ENCODE data around the gene HUNK.

Gene HUNK

DNA sequence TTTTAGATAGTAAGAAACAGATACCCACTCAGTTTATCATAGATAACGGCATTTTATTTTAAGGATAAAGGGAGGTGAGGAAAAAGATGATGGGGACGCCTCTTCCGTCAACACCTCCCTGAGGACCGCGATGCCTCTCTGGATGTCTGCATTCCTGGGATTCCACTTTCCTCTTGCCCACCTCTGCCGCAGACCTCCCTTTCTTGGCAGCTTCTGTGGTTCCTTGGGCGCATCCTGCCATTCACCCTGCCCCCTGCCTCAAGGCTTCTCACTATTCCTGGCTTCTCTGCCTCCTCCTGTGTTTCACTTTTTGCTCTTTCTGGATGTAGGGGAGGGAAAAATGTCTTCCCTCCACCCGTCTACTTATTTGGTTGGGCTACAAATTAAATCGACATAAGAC lies 19.9 kb downstream of the HUNK start:
- TF ChIP-seq Cebpa-rat (IDR thresholded peaks at IDR 0.05) = no peak
- no peak overlapping the region for H3K27ac ChIP-seq
- H3K9me3 ChIP-seq = peaks cover 2% of the 10 kb centered on the region; the same call in 1 of the 2 replicates
- H3K4me1 ChIP-seq = no peaks in the 10 kb centered on the region
- H3K4me3 ChIP-seq = no peak overlapping the region
- H4K20me1 ChIP-seq = no peaks in the 10 kb centered on the region
- peaks cover 10% of the 10 kb centered on the region for H3K36me3 ChIP-seq
- H3K27me3 ChIP-seq = no peaks in the 10 kb centered on the region
- no peak overlapping the region for H3K9ac ChIP-seq
- no peak overlapping the region for H3K4me2 ChIP-seq

DNA sequence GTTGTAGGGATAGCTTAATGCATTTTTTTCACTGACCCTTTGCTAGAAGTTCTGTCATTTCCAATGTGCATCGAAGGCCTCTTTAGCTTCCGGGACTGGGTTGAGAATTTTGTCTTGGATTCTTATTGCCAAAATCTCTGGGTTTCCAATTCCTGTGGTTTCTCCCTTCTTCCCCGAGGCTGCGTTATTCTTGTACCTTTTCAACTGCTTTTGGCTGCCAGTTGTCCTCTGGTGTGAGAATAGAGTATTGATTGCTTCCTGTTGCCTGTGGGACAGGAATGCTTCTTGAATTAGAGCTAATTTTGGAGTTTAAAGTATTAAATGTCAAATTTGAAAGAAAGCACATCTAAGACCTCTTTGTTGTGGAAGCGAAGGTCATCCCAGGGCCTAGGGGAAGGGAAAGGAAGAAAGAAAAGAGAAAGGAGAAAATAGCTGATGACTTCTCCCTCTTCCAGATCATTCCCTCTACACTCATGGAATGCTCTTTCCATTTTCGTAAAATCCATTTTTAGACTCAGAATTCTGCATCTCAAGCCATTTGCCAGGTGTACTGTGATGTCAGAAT lies 21.1 kb downstream of the HUNK start:
- no peak for TF ChIP-seq Cebpa-rat (IDR thresholded peaks at IDR 0.05)
- Histone ChIP-seq H3K27ac (no peak overlapping the region), H3K4me2 (no peak overlapping the region), H3K9ac (no peak overlapping the region), H3K27me3 (no peaks in the 10 kb centered on the region), H4K20me1 (no peaks in the 10 kb centered on the region), H3K4me1 (peaks cover 9% of the 10 kb centered on the region), H3K4me3 (no peak overlapping the region), H3K9me3 (peaks cover 2% of the 10 kb centered on the region; the same call in 1 of the 2 replicates), H3K36me3 (peaks cover 12% of the 10 kb centered on the region)

DNA sequence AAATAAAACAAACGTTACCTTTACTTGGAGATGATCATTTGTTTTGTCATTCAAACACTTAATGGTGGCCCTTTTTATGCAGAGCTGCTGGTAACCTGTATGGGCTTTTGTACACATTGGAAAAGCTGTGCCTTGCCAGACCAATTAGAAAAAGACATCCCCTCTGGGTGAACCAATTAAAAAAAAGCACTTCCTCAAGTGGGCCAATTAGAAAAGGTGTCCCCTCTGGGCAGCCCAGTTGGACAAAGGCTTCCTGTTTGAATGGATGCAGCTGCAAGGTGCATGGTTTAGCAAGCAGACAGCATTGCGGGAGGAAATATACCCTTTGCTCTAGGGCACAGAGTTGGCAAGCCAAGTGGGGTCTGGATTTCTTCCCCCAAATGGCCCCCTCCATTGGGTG lies 21.6 kb downstream of the HUNK start:
- Histone ChIP-seq H3K4me2 (no peak overlapping the region), H3K9me3 (peaks cover 2% of the 10 kb centered on the region; the same call in 1 of the 2 replicates), H4K20me1 (no peaks in the 10 kb centered on the region), H3K27me3 (no peaks in the 10 kb centered on the region), H3K27ac (no peak overlapping the region), H3K4me3 (no peak overlapping the region), H3K4me1 (peaks cover 15% of the 10 kb centered on the region), H3K36me3 (peaks cover 12% of the 10 kb centered on the region), H3K9ac (no peak overlapping the region)
- no peak for TF ChIP-seq Cebpa-rat (IDR thresholded peaks at IDR 0.05)

DNA sequence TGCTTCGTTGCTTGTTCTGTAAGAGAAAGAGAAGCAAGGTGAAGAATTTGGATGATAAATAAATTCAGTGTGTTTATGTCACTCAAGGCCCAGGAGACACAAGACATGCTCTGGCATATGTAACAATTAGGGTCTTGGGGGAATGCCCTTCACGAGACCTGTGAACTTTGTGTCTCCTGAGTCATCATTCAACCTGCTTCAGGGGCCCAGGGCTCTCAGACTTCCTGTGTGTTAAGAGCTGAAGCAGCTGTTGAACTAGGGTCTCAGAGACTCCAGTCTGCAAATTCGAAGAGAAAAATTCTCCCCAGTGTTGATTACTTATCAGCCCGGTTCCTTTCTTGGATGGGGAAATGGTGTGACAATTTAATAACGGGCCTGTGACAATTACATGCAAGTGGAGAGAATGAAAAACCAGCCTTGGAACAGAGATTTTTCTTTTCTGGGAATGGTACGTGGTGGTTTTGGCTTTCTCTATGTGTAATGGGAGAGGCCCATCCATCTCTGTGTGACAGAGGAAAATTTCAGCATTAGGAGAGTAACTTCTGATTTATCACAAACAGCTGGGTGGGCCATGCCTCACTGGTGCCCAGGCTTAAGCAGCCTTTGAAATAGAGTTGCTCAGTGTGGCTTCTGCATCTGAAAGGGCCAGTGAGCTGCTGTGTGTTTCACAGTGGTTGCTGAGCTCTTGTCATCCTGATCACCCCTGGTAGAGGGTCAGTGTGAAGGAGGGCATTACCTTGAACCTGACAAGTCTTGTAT lies 22.4 kb downstream of the HUNK start:
- Histone ChIP-seq H3K4me1 (peaks cover 15% of the 10 kb centered on the region), H4K20me1 (no peaks in the 10 kb centered on the region), H3K27ac (no peak overlapping the region), H3K9me3 (peaks cover 2% of the 10 kb centered on the region), H3K27me3 (no peaks in the 10 kb centered on the region), H3K9ac (no peak overlapping the region), H3K4me3 (no peak overlapping the region), H3K4me2 (no peak overlapping the region), H3K36me3 (peaks cover 12% of the 10 kb centered on the region)
- TF ChIP-seq Cebpa-rat (IDR thresholded peaks at IDR 0.05) = no peak

DNA sequence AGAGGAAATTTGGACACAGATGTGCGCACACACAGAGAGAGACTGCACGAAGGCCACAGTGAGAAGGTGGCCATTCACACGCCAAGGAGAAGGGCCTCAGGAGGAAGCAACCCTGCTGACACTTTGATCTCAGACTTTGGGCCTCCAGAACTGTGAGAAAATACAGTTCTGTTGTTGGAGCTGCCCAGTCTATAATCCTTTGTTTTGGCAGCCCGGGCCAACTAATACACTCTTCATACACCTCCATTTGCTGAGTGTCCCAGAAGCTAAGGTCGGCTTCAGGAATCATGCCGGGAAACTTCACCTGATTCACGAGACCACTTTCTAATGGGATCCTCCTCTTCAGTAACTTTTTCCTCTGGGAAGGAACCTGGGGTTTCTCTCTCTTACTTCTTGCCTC lies 23.2 kb downstream of the HUNK start:
- Histone ChIP-seq H3K4me1 (peaks cover 15% of the 10 kb centered on the region), H3K9me3 (peaks cover 2% of the 10 kb centered on the region), H4K20me1 (no peaks in the 10 kb centered on the region), H3K27me3 (no peaks in the 10 kb centered on the region), H3K4me2 (no peak overlapping the region), H3K36me3 (peaks cover 12% of the 10 kb centered on the region), H3K9ac (no peak overlapping the region), H3K4me3 (no peak overlapping the region), H3K27ac (no peak overlapping the region)
- no peak for TF ChIP-seq Cebpa-rat (IDR thresholded peaks at IDR 0.05)

DNA sequence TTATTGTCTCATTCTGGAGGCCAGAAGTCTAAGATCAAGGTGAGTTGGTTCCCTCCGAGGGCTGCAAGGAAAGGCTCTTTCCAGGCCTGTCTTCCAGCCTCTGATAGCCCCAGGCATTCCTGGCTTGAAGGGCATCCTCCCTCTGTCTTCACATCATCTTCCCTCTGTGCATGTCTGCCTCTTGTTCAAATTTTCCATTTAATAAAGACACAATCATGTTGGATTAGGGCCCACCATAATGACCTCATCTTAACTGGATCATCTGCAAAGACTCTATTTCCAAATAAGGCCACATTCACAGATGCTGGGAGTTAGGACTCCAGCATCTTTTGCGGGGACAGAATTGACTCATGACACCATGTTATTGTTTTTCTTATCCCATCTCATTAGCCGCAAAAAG lies 24.5 kb downstream of the HUNK start:
- H3K9ac ChIP-seq = no peak overlapping the region
- no peak for TF ChIP-seq Cebpa-rat (IDR thresholded peaks at IDR 0.05)
- no peak overlapping the region for H3K27ac ChIP-seq
- H3K27me3 ChIP-seq = no peaks in the 10 kb centered on the region
- peaks cover 12% of the 10 kb centered on the region for H3K36me3 ChIP-seq
- H3K4me2 ChIP-seq = no peak overlapping the region
- H4K20me1 ChIP-seq = no peaks in the 10 kb centered on the region
- peaks cover 2% of the 10 kb centered on the region for H3K9me3 ChIP-seq
- H3K4me3 ChIP-seq = no peak overlapping the region
- H3K4me1 ChIP-seq = peaks cover 15% of the 10 kb centered on the region

DNA sequence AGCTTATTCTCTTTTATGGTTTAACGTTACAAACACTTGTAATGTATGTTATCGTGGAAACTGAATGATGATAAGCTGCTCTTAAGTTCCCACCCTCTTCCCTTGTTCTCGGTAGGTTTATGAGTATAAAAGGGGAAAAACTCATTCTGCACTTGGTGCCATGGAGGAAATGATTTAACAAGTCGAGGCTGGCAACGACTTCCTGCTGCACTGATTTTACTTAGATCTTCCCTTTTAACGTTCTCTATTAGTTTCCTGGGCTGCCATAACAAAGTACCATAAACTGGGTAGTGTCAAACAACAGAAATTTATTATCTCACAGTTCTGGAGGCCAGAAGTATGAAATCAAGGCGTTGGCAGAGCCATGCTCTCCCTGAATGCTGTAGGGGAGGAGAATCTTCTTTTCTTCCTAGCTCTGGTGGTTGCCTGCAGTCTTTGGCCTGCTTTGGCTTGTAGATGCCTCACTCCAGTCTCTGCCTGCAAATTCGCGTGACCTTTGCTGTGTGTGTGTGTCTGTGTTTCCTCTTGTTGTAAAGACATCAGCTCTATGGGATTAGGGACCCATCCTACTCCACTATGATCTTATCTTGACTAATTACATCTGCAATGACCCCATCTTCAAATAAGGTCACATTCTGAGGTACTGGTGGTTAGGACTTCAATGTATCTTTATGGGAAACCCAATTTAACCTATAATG lies 26.3 kb downstream of the HUNK start:
- H3K4me1 ChIP-seq = peaks cover 27% of the 10 kb centered on the region
- no peak overlapping the region for H3K4me3 ChIP-seq
- H3K27me3 ChIP-seq = no peaks in the 10 kb centered on the region
- peak overlapping the region; percentile 26 for H3K4me2 ChIP-seq
- TF ChIP-seq Cebpa-rat (IDR thresholded peaks at IDR 0.05) = no peak
- peaks cover 2% of the 10 kb centered on the region; the same call in 1 of the 2 replicates for H3K9me3 ChIP-seq
- no peaks in the 10 kb centered on the region for H4K20me1 ChIP-seq
- H3K36me3 ChIP-seq = peaks cover 12% of the 10 kb centered on the region
- no peak overlapping the region for H3K27ac ChIP-seq
- H3K9ac ChIP-seq = no peak overlapping the region

DNA sequence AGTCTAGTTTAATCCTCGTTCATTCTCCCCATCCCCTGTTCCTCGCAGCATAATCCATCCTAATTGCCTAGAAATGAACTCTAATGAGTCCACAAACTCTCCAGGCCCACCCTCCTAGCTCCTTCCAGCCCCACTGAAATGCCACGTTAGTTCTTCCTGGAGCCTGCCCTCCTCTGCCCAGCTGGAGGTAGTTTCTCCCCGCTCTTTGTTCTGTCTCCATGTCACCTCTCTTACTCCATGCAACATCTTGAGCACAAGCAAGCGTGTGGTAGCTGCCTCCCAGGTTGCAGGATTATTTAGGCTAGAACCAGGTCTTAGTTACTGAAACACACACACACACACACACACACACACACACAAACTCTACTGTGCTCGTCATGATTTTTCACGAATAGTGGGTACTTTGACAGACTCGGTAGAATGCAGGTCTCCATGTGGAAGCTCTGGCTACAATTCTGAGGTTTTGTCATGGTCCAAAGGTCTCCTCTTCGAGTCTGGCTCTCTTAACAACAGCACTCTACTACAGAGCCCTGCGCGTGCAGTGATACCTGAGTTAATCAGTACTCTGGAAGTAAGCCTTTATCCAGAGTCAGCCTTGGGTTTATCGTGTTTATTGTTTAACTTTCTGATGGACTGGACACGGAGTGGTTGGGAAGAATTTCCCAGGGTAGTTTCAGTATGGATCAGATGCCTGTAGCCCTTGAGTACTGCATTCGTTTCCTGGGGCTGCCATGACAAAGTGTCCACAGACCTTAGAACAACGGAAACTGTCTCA lies 27.5 kb downstream of the HUNK start:
- Histone ChIP-seq H3K4me3 (no peak overlapping the region), H3K27ac (no peak overlapping the region), H3K4me2 (no peak overlapping the region), H3K9ac (no peak overlapping the region), H3K36me3 (peaks cover 12% of the 10 kb centered on the region), H3K9me3 (peaks cover 2% of the 10 kb centered on the region; the same call in 1 of the 2 replicates), H4K20me1 (no peaks in the 10 kb centered on the region), H3K4me1 (peaks cover 34% of the 10 kb centered on the region), H3K27me3 (no peaks in the 10 kb centered on the region)
- no peak for TF ChIP-seq Cebpa-rat (IDR thresholded peaks at IDR 0.05)

DNA sequence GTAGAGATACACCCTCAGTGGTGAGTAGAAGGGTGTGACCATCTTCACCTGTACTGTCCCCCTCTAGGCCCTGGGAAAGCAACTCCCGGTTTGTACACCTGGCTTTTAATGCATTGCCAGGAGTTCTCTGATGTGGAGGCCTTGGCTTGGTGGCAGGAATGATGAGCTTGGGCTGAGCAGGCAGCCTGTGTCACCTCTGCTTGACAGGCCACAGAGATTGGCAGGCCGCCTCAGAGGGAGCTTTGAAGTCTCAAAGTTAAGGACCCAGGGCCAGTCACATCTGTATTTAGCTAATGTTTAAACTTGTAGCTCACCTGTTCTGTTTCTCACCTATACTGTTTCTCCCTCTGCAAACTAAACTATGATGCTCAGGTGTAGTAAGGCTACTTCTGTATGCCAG lies 28.5 kb downstream of the HUNK start:
- no peak overlapping the region for H3K4me2 ChIP-seq
- no peak overlapping the region for H3K4me3 ChIP-seq
- H3K9ac ChIP-seq = no peak overlapping the region
- no peak overlapping the region for H3K27ac ChIP-seq
- no peak for TF ChIP-seq Cebpa-rat (IDR thresholded peaks at IDR 0.05)
- no peaks in the 10 kb centered on the region for H4K20me1 ChIP-seq
- no peaks in the 10 kb centered on the region for H3K27me3 ChIP-seq
- peaks cover 2% of the 10 kb centered on the region; the same call in 1 of the 2 replicates for H3K9me3 ChIP-seq
- H3K4me1 ChIP-seq = peaks cover 34% of the 10 kb centered on the region
- H3K36me3 ChIP-seq = peaks cover 12% of the 10 kb centered on the region
